T-cell (primary cell): ENCODE results near the gene GOLIM4. TPM values are rescaled to one million over a fixed set of nuclear protein-coding genes. Genes with fewer than 3 reads are reported as not detected.

Source experiments
- ATAC-seq, 4 experiments: fragments of 200-7000 bp in 3 of 4; fragments of 150-1000 bp in 1 of 4; cut with Tn5 transposase; replicated peaks in 1 of 4; 1 replicate in 3 of 4; 2 replicates in 1 of 4; pipeline ENCODE4 v1.10.0; 2021; ENCODE audit warnings: moderate library complexity in 3 of 4, mild to moderate bottlenecking in 2 of 4, moderate number of reproducible peaks in 1 of 4
- CTCF ChIA-PET, 2 donors: fragments of 300-600 bp; sonication (Branson Sonifier 250); formaldehyde crosslinking; loops; one replicate each; lab custom pipeline; 2022; ENCODE audit warnings: antibody characterized with exemption in 2 of 2; lab: Charles Lee
- POLR2A ChIA-PET, 2 donors: fragments of 300-600 bp; sonication (Branson Sonifier 250); formaldehyde crosslinking; loops; one replicate each; lab custom pipeline; 2022; ENCODE audit warnings: antibody characterized with exemption in 2 of 2; lab: Charles Lee
- DNase-seq, 35 experiments: peaks; one replicate each; pipeline versions ENCODE4 v3.0.0 to v3.0.0-alpha.2; 2013 to 2023
- H3K27ac ChIP-seq: one replicate; pipeline ENCODE4 v1.5.1; 2013; ENCODE audit warnings: low read length
- H3K27me3 ChIP-seq, 2 experiments: replicated peaks in 1 of 2; 1 replicate in 1 of 2; 2 replicates in 1 of 2; pipeline versions ENCODE4 v1.6.1 to v1.7.0; 2013; ENCODE audit warnings: low read length in 1 of 2, mixed read lengths in 1 of 2; ENCODE audit not compliant: control insufficient read depth in 2 of 2, insufficient read depth in 2 of 2; ENCODE audit errors: extremely low read depth in 1 of 2
- H3K36me3 ChIP-seq, 2 donors: 1 replicate in 1 of 2; 2 replicates in 1 of 2; pipeline versions ENCODE4 v1.6.1 to v1.7.0; 2013; ENCODE audit warnings: low read length in 1 of 2; ENCODE audit not compliant: control insufficient read depth in 2 of 2, insufficient read depth in 1 of 2; ENCODE audit errors: extremely low read depth in 1 of 2
- H3K4me1 ChIP-seq, 2 experiments: 1 replicate in 1 of 2; 2 replicates in 1 of 2; pipeline versions ENCODE4 v1.6.1 to v1.7.0; 2013; ENCODE audit warnings: low read length in 2 of 2, mixed read lengths in 1 of 2; ENCODE audit not compliant: insufficient read depth in 2 of 2, control insufficient read depth in 1 of 2; ENCODE audit errors: extremely low read depth in 1 of 2
- H3K4me3 ChIP-seq, 2 donors: 1 replicate in 1 of 2; 2 replicates in 1 of 2; pipeline versions ENCODE4 v1.5.1 to v1.7.0; 2013; ENCODE audit warnings: mild to moderate bottlenecking in 2 of 2, low read length in 1 of 2, moderate library complexity in 1 of 2; ENCODE audit not compliant: control insufficient read depth in 1 of 2; ENCODE audit errors: extremely low read depth in 1 of 2
- H3K9me3 ChIP-seq: 2 replicates; pipeline ENCODE4 v1.7.0; 2013
- H3K27ac Mint-ChIP-seq, 2 donors: one replicate each; pipeline ENCODE4 v1.8.0; 2020 to 2021; ENCODE audit warnings: mild to moderate bottlenecking in 2 of 2, mixed read lengths in 2 of 2
- H3K27me3 Mint-ChIP-seq, 2 donors: one replicate each; pipeline ENCODE4 v1.8.0; 2021 to 2022; ENCODE audit warnings: mixed read lengths in 2 of 2
- H3K36me3 Mint-ChIP-seq: one replicate; pipeline ENCODE4 v1.8.0; 2021; ENCODE audit warnings: mixed read lengths
- H3K4me1 Mint-ChIP-seq, 3 donors: one replicate each; pipeline ENCODE4 v1.8.0; 2020 to 2022; ENCODE audit warnings: mixed read lengths in 3 of 3, mild to moderate bottlenecking in 1 of 3
- H3K4me3 Mint-ChIP-seq, 3 donors: one replicate each; pipeline ENCODE4 v1.8.0; 2020 to 2022; ENCODE audit warnings: mild to moderate bottlenecking in 3 of 3, mixed read lengths in 3 of 3, moderate library complexity in 3 of 3
- H3K9me3 Mint-ChIP-seq, 3 donors: one replicate each; pipeline ENCODE4 v1.8.0; 2020 to 2022; ENCODE audit warnings: mixed read lengths in 3 of 3
- WGBS: methylation state at CpG from one replicate; pipeline ENCODE4 v1.1.5; 2013; ENCODE audit warnings: missing lambda C conversion rate; ENCODE audit not compliant: insufficient coverage; 5-methylcytosine and 5-hydroxymethylcytosine counted together
- total RNA-seq, 35 experiments: library from RNA in 6 of 35; stranded (reverse) in 6 of 35; fragments of 120-200 nt in 1 of 35; gene quantifications; one replicate each; pipeline versions ENCODE4 v1.2.1 to v1.2.4 and lab custom pipeline; 2013 to 2026

The GOLIM4 gene
- total RNA-seq, 5 donors from 2014 or later (not counting 1 experiment from before 2014, with no cell fraction given), result 0.49 to 1.5 (median 0.96) TPM

DNA sequence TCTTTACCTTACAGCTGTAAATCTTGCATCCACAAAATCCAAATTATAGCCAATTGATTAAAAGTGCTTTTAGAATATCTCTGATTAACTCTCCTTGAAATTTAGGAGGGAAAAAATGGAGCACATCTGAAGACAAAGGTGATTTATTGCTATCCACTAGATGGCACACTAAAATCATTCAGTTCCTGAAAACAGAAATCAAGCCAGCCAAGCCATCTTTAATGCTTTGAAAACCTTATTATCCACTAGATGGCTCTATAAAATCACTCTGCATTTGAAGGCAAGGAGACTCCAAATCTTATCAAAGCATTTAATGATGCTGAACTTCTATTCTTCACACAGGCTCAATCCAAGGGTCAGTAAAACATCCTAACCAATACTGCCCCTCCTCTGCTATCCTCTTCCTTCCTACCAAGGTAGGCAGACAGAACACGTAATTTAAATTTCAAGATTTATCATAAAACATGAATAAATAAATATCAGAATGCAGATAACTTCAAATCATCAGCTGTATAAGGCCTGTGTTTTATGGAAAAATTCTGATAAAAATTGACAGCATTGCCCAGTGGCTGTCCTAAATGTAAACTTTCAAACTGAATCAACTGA is 48.4 kb downstream of the GOLIM4 start:
- DNase-seq (peak in 1 of 35 experiments; percentile 58), ATAC-seq (peak in 3 of 4 experiments; percentile 41 to 59 (median 52))
- H3K4me3 ChIP-seq, result no peak overlapping the region
- H3K27ac ChIP-seq, result no peak overlapping the region
- ChIA-PET CTCF (interaction anchor here in 1 of 2 donors (1.0 kb wide), 1 partner anchor 1697 kb away, joined by 3 read pairs; no protein-coding TSS in a partner anchor), POLR2A (no interaction called here)
- H3K4me1 ChIP-seq, result no peaks in the 10 kb centered on the region
- Mint-ChIP-seq H3K4me3 (no peak overlapping the region), H3K4me1 (no peaks in the 10 kb centered on the region), H3K9me3 (no peaks in the 10 kb centered on the region), H3K27ac (no peak overlapping the region), H3K27me3 (peaks cover 0 to 5% of the 10 kb centered on the region in 2 donors), H3K36me3 (no peaks in the 10 kb centered on the region)
- no CpG with 5 or more reads among the region's 1 CpG for WGBS
- no peaks in the 10 kb centered on the region for H3K27me3 ChIP-seq
- no peaks in the 10 kb centered on the region for H3K36me3 ChIP-seq
- H3K9me3 ChIP-seq, result no peaks in the 10 kb centered on the region

- H3K27ac Mint-ChIP-seq, result no peak overlapping the region
- ATAC-seq (no peak), DNase-seq (no peak)
- Histone ChIP-seq H3K4me1 (no peaks in the 10 kb centered on the region), H3K9me3 (no peaks in the 10 kb centered on the region), H3K4me3 (no peak overlapping the region), H3K36me3 (no peaks in the 10 kb centered on the region), H3K27ac (no peak overlapping the region), H3K27me3 (no peaks in the 10 kb centered on the region)
- H3K4me1 Mint-ChIP-seq, result no peaks in the 10 kb centered on the region
- 88% methylated on average over 4 of the region's 6 CpGs for WGBS
- H3K9me3 Mint-ChIP-seq, result no peaks in the 10 kb centered on the region
- H3K36me3 Mint-ChIP-seq, result no peaks in the 10 kb centered on the region
- ChIA-PET POLR2A (no interaction called here), CTCF (no interaction called here)
- H3K27me3 Mint-ChIP-seq, result no peaks in the 10 kb centered on the region
- H3K4me3 Mint-ChIP-seq, result no peak overlapping the region
These were observed 51.7 kb downstream of the GOLIM4 start for GRCh38 chr3:168044049-168044448.

GRCh38 chr3:168040607-168041208 is 55.0 kb downstream of the GOLIM4 start:
- H3K9me3 ChIP-seq, result no peaks in the 10 kb centered on the region
- no peak overlapping the region for H3K27ac Mint-ChIP-seq
- H3K4me1 Mint-ChIP-seq, result no peaks in the 10 kb centered on the region
- H3K4me1 ChIP-seq, result no peaks in the 10 kb centered on the region
- H3K9me3 Mint-ChIP-seq, result no peaks in the 10 kb centered on the region
- H3K36me3 Mint-ChIP-seq, result no peaks in the 10 kb centered on the region
- DNase-seq (peak in 1 of 35 experiments; percentile 3), ATAC-seq (no peak)
- H3K4me3 ChIP-seq, result no peak overlapping the region
- ChIA-PET POLR2A (interaction anchor here in 1 of 2 donors (0.6 kb wide), 1 partner anchor 1339 kb away, joined by 3 read pairs; no protein-coding TSS in a partner anchor), CTCF (interaction anchor here in 1 of 2 donors (0.6 kb wide), 1 partner anchor 167 kb away, joined by 3 read pairs; no protein-coding TSS in a partner anchor)
- no peaks in the 10 kb centered on the region for H3K36me3 ChIP-seq
- no peaks in the 10 kb centered on the region for H3K27me3 Mint-ChIP-seq
- no CpG with 5 or more reads among the region's 6 CpGs for WGBS
- H3K27me3 ChIP-seq, result no peaks in the 10 kb centered on the region
- H3K27ac ChIP-seq, result no peak overlapping the region
- no peak overlapping the region for H3K4me3 Mint-ChIP-seq

GRCh38 chr3:168037020-168037419 is 58.7 kb downstream of the GOLIM4 start:
- H3K4me1 ChIP-seq, result no peaks in the 10 kb centered on the region
- no peaks in the 10 kb centered on the region for H3K36me3 Mint-ChIP-seq
- peaks cover 0 to 3% (median 0%) of the 10 kb centered on the region in 3 donors for H3K9me3 Mint-ChIP-seq
- no peak overlapping the region for H3K4me3 ChIP-seq
- no peaks in the 10 kb centered on the region for H3K36me3 ChIP-seq
- ATAC-seq (no peak), DNase-seq (no peak)
- CTCF ChIA-PET, result no interaction called here
- no peak overlapping the region for H3K4me3 Mint-ChIP-seq
- no peaks in the 10 kb centered on the region for H3K4me1 Mint-ChIP-seq
- H3K27me3 Mint-ChIP-seq, result no peaks in the 10 kb centered on the region
- H3K27me3 ChIP-seq, result no peaks in the 10 kb centered on the region
- no peak overlapping the region for H3K27ac ChIP-seq
- no CpG with 5 or more reads among the region's 2 CpGs for WGBS
- no peaks in the 10 kb centered on the region for H3K9me3 ChIP-seq
- no peak overlapping the region for H3K27ac Mint-ChIP-seq
- POLR2A ChIA-PET, result no interaction called here

DNA sequence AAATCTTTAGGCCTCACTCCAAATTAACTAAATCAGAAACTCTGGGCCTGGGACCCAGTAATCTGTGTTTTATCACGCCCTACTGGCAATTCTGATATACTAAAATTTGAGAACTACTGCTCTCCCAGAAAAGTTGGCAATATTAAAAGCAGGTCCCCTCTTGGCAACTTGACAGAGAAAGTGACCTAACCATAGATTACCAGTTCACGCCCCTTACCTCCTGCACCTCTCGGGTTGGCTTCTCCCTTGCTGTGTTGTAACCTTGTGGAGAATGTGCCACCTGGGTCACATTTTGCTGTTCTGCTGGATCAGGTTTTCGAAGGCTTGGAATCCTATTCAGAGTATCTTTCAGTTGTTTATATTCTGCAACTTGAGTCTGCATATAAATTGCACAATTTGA is 59.1 kb downstream of the GOLIM4 start:
- Histone ChIP-seq H3K27me3 (no peaks in the 10 kb centered on the region), H3K36me3 (no peaks in the 10 kb centered on the region), H3K4me3 (no peak overlapping the region), H3K27ac (no peak overlapping the region), H3K4me1 (no peaks in the 10 kb centered on the region), H3K9me3 (no peaks in the 10 kb centered on the region)
- peaks cover 0 to 3% (median 0%) of the 10 kb centered on the region in 3 donors for H3K9me3 Mint-ChIP-seq
- H3K4me1 Mint-ChIP-seq, result no peaks in the 10 kb centered on the region
- 87% methylated on average over 3 of the region's 4 CpGs for WGBS
- no peak overlapping the region for H3K4me3 Mint-ChIP-seq
- no peak for ATAC-seq
- no peaks in the 10 kb centered on the region for H3K36me3 Mint-ChIP-seq
- H3K27ac Mint-ChIP-seq, result no peak overlapping the region
- ChIA-PET CTCF (no interaction called here), POLR2A (no interaction called here)
- DNase-seq, result no peak
- H3K27me3 Mint-ChIP-seq, result no peaks in the 10 kb centered on the region

DNA sequence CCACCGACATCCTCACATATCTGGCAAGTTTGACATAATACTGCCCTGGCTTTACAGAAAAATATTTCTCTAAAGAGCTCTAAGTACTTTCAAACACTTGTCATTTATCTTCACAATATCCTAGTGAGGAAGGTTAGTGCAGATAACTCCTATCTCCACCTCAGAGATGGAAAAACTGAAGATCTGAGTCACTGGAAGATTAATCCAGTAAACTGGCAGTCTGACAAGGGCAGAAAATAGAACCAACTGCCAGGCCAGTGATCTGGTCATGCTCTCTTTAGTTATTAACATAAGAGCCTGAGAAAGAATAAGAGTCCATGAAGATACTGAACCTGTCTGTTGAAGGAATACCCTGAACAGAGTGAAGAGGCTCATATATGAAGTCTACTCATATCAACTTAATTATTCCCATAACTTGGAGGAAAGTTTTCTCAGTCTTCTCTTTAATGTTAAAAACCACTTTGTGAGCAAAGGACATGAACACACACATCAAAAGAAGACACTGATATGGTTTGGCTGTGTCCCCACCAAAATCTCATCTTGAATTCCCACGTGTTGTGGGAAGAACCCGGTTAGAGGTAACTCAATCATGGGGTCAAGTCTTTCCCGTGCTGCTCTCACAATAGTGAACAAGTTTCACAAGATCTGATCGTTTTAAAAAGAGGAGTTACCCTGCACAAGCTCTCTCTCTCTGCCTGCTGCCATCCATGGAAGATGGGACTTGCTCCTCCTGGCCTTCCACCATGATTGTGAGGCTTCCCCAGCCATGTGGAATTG is 61.4 kb downstream of the GOLIM4 start:
- ATAC-seq (no peak), DNase-seq (no peak)
- H3K4me3 ChIP-seq, result no peak overlapping the region
- WGBS, result 84% methylated on average over 3 of the region's 5 CpGs
- H3K9me3 Mint-ChIP-seq, result peaks cover 0 to 3% (median 0%) of the 10 kb centered on the region in 3 donors
- H3K9me3 ChIP-seq, result no peaks in the 10 kb centered on the region
- no peak overlapping the region for H3K4me3 Mint-ChIP-seq
- no peaks in the 10 kb centered on the region for H3K27me3 ChIP-seq
- ChIA-PET POLR2A (no interaction called here), CTCF (no interaction called here)
- H3K27ac Mint-ChIP-seq, result no peak overlapping the region
- H3K4me1 Mint-ChIP-seq, result no peaks in the 10 kb centered on the region
- H3K27me3 Mint-ChIP-seq, result no peaks in the 10 kb centered on the region
- no peak overlapping the region for H3K27ac ChIP-seq
- H3K36me3 ChIP-seq, result no peaks in the 10 kb centered on the region
- no peaks in the 10 kb centered on the region for H3K4me1 ChIP-seq
- no peaks in the 10 kb centered on the region for H3K36me3 Mint-ChIP-seq
